Left ventricle myocardium inferior (tissue), 1 donor: ENCODE results near the gene TECTB. TPM values are rescaled to one million over a fixed set of nuclear protein-coding genes. Genes with fewer than 3 reads are reported as not detected.
"Not testable (repeated sequence)": the region's sequence is repeated elsewhere in the genome, so short reads cannot be mapped to it uniquely, and the experiment has no call there.

ENCODE experiments used
- DNase-seq: peaks from one replicate; pipeline ENCODE4 v3.0.0-alpha.2; 2020
- H3K27ac ChIP-seq: fragments of 200-600 bp; replicated peaks from 2 replicates; pipeline ENCODE4 v1.8.0; 2021
- H3K27me3 ChIP-seq: fragments of 200-600 bp; 2 replicates; pipeline ENCODE4 v1.8.0; 2021; ENCODE audit warnings: low read depth
- H3K36me3 ChIP-seq: fragments of 200-600 bp; 2 replicates; pipeline ENCODE4 v1.8.0; 2021
- H3K4me1 ChIP-seq: fragments of 200-600 bp; 2 replicates; pipeline ENCODE4 v1.8.0; 2021
- H3K4me3 ChIP-seq: fragments of 200-600 bp; 2 replicates; pipeline ENCODE4 v1.8.0; 2021; ENCODE audit warnings: mild to moderate bottlenecking, moderate library complexity
- H3K9me3 ChIP-seq: fragments of 200-600 bp; replicated peaks from 2 replicates; pipeline ENCODE4 v1.8.0; 2021
- CTCF ChIP-seq: fragments of 200-600 bp; IDR thresholded peaks from 2 replicates; pipeline ENCODE4 v1.8.0; 2021; ENCODE audit warnings: antibody characterized with exemption, mild to moderate bottlenecking, borderline replicate concordance
- intact Hi-C: fragments of 100-400 bp; cut with micrococcal nuclease; formaldehyde crosslinking; loops from one replicate; pipeline ENCODE4 v1.11.0; 2022
- total RNA-seq: library from RNA; stranded (reverse); fragmentation: NEBNext Ultra II Directional; extraction: Animal tissue kit (Norgen Biotek cat#: 25700); gene quantifications from one replicate; pipeline ENCODE4 v1.2.1, GENCODE V29; 2021
- donor health status: DM: no; HTN: yes; CAD: no; lungs with severe emphysema.

TECTB gene
- total RNA-seq, 1 donor from 2014 or later = not detected

- no peaks in the 10 kb centered on the region for H3K4me1 ChIP-seq
Measured at GRCh38 chr10:112248584-112249295, 34.5 kb upstream of the TECTB start.

GRCh38 chr10:112249722-112250121, 33.5 kb upstream of the TECTB start:
- intact Hi-C loops = no loop called here
- no peaks in the 10 kb centered on the region for H3K36me3 ChIP-seq
- DNase-seq = no peak
- no peak for TF ChIP-seq CTCF
- no peaks in the 10 kb centered on the region for H3K27me3 ChIP-seq
- peaks cover 37% of the 10 kb centered on the region for H3K9me3 ChIP-seq
- H3K4me1 ChIP-seq = no peaks in the 10 kb centered on the region
- no peak overlapping the region for H3K27ac ChIP-seq
- H3K4me3 ChIP-seq = no peak overlapping the region

More at GRCh38 chr10:112248584-112249295, 34.5 kb upstream of the TECTB start:
- no peak for TF ChIP-seq CTCF
- Histone ChIP-seq H3K36me3 (no peaks in the 10 kb centered on the region), H3K9me3 (peaks cover 37% of the 10 kb centered on the region), H3K27ac (no peak overlapping the region), H3K27me3 (no peaks in the 10 kb centered on the region), H3K4me3 (no peak overlapping the region)
- intact Hi-C loops = no loop called here
- DNase-seq = no peak

- H3K9me3 ChIP-seq = peaks cover 37% of the 10 kb centered on the region
- TF ChIP-seq CTCF = no peak
- DNase-seq = no peak
- H3K27ac ChIP-seq = no peak overlapping the region
- no peaks in the 10 kb centered on the region for H3K4me1 ChIP-seq
- no peaks in the 10 kb centered on the region for H3K27me3 ChIP-seq
- no peak overlapping the region for H3K4me3 ChIP-seq
- intact Hi-C loops = no loop called here
- H3K36me3 ChIP-seq = no peaks in the 10 kb centered on the region
Measured at GRCh38 chr10:112250555-112250954, 32.6 kb upstream of the TECTB start.

- H3K4me1 ChIP-seq, DNase-seq, H3K4me3 ChIP-seq, H3K27ac ChIP-seq, H3K36me3 ChIP-seq, H3K27me3 ChIP-seq, intact Hi-C loops: not testable (repeated sequence)
- peaks cover 37% of the 10 kb centered on the region for H3K9me3 ChIP-seq
Measured at GRCh38 chr10:112251238-112251637, 32.0 kb upstream of the TECTB start.

GRCh38 chr10:112258407-112258806, 24.8 kb upstream of the TECTB start:
- H3K27me3 ChIP-seq = no peaks in the 10 kb centered on the region
- no peaks in the 10 kb centered on the region for H3K4me1 ChIP-seq
- DNase-seq = no peak
- intact Hi-C loops = no loop called here
- no peak for TF ChIP-seq CTCF
- no peak overlapping the region for H3K4me3 ChIP-seq
- no peaks in the 10 kb centered on the region for H3K9me3 ChIP-seq
- no peak overlapping the region for H3K27ac ChIP-seq
- H3K36me3 ChIP-seq = no peaks in the 10 kb centered on the region

GRCh38 chr10:112259688-112260087, 23.5 kb upstream of the TECTB start:
- no peak overlapping the region for H3K4me3 ChIP-seq
- no peaks in the 10 kb centered on the region for H3K4me1 ChIP-seq

More at GRCh38 chr10:112259688-112260087, 23.5 kb upstream of the TECTB start:
- Histone ChIP-seq H3K9me3 (no peaks in the 10 kb centered on the region), H3K36me3 (no peaks in the 10 kb centered on the region), H3K27ac (no peak overlapping the region), H3K27me3 (no peaks in the 10 kb centered on the region)
- no peak for TF ChIP-seq CTCF
- intact Hi-C loops = no loop called here
- no peak for DNase-seq
